ENCODE measurements around the gene RMC1.

DNA sequence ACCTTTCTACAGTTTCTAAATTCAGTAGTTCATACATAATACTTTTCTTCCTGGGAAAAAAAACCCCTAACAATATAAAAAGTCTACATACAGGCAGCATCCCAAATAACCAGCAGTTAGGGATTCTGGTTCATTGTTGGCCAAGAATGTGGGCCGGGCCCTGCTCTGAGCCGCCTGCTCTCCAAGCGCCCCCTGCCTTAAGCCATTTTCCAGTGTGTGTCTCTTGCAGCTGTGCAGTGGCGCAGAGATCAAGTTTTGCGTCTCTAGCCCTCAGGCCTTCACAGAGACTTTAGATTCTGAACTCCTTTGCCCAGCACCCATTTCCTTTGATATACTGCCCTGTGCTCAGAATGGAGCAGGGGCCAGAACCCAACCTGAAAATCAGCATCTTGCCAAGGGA lies 32.9 kb downstream of the RMC1 start:
- TF ChIP-seq BHLHE40 (IDR thresholded peaks at IDR 0.05; ENCODE audit: borderline replicate concordance) = no peak
- TF ChIP-seq FOXA1 (IDR thresholded peaks at IDR 0.05) = no peak
- no peak for TF ChIP-seq TARDBP (IDR thresholded peaks at IDR 0.05)
- TF ChIP-seq ELF4 (IDR thresholded peaks at IDR 0.05) = no peak
- no peak for TF ChIP-seq CTBP1 (IDR thresholded peaks at IDR 0.05; ENCODE audit: borderline replicate concordance)
- TF ChIP-seq SUZ12 (IDR thresholded peaks at IDR 0.05) = no peak
- no peak for TF ChIP-seq SP1 (IDR thresholded peaks at IDR 0.05)
- no peak for TF ChIP-seq HDGF (IDR thresholded peaks at IDR 0.05; ENCODE audit: borderline replicate concordance)
